Mesodermal cell (in vitro differentiated cells): Measurements from ENCODE around the gene ADCY3. TPM values are rescaled to one million over a fixed set of nuclear protein-coding genes. Genes with fewer than 3 reads are reported as not detected.

ENCODE experiments used
- H3K27ac ChIP-seq: 2 replicates; pipeline ENCODE4 v1.7.0; 2013; ENCODE audit warnings: mild to moderate bottlenecking, low read depth, low read length, moderate library complexity; ENCODE audit not compliant: severe bottlenecking
- H3K36me3 ChIP-seq: 2 replicates; pipeline ENCODE4 v1.7.1; 2013; ENCODE audit warnings: mild to moderate bottlenecking, low read length, moderate library complexity; ENCODE audit not compliant: control insufficient read depth, insufficient read depth
- H3K4me1 ChIP-seq: one replicate; pipeline ENCODE4 v1.7.1; 2013; ENCODE audit warnings: mild to moderate bottlenecking, low read length; ENCODE audit not compliant: insufficient read depth, control insufficient read depth, poor library complexity, severe bottlenecking
- H3K4me3 ChIP-seq: 2 replicates; pipeline ENCODE4 v1.7.0; 2013; ENCODE audit warnings: low read length, control low read depth, mild to moderate bottlenecking; ENCODE audit not compliant: insufficient read depth, poor library complexity, severe bottlenecking; ENCODE audit errors: extremely low read depth
- H3K9me3 ChIP-seq: 2 replicates; pipeline ENCODE4 v1.7.1; 2013; ENCODE audit warnings: mild to moderate bottlenecking, low read length, moderate library complexity; ENCODE audit not compliant: control insufficient read depth
- WGBS, 2 experiments: methylation state at CpG; one replicate each; pipeline ENCODE4 v1.1.5; 2013; ENCODE audit warnings: missing lambda C conversion rate in 2 of 2; ENCODE audit not compliant: insufficient coverage in 2 of 2; 5-methylcytosine and 5-hydroxymethylcytosine counted together
- polyA plus RNA-seq, 2 experiments: library from polyadenylated mRNA; stranded (reverse); fragments of 50-300 nt; gene quantifications; one replicate each; pipeline ENCODE4 v1.2.3, GENCODE V29; 2013

The ADCY3 gene
- 35.1 TPM for polyA plus RNA-seq (2013, experiment 1 of 2)
- 25.9 TPM for polyA plus RNA-seq (2013, experiment 2 of 2)

DNA sequence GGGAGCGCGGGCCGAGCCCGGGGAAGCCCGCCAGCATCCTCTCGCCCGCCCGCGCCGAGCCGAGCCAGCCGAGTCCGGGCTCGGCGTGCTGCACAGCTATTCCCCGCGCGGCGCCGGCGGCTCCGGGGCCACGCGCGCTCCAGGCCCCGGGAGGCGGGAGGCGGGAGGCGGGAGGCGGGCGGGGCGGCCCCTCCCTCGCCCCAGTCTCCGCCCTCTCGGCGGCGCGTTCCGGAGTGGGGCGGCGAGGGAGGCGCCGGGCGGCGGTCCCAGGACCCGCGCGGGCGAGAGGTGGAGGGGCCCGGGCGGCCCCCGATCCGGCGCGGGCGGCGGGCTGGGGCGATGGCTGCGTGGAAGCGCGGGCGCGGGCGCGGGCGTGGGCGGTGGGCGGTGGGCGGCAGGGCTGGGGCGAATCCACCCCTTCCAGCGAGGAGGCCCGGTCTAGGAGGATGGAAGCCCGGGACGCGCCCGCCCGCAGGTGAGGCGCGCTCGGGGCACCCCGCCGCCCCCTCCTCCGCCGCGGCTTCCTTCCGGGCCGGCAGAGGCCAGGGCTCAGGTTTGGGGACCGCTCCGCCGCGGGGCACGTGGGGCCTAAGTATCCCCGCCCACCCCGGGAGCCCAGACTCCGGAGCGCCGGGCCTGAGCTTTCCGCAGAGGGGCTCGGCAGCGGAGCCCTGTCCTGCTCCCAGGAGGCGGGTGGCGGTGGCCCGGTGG lies at the start of gene ADCY3:
Gene ADCY3 (minus strand): TSS at position 140 of the 711 bp plus-strand sequence. CDS start 1,250 bp downstream, outside the sequence.
- H3K36me3 ChIP-seq: peaks cover 12% of the 10 kb centered on the region
- whole genome bisulfite sequencing, 2 experiments: 0 to 1% methylated on average over 29 to 71 of the region's 103 CpGs
- H3K4me1 ChIP-seq: peaks cover 5% of the 10 kb centered on the region
- peak within 1 kb of the TSS; percentile 46 for H3K4me3 ChIP-seq
- H3K9me3 ChIP-seq: no peaks in the 10 kb centered on the region
- H3K27ac ChIP-seq: no peak within 1 kb of the TSS

DNA sequence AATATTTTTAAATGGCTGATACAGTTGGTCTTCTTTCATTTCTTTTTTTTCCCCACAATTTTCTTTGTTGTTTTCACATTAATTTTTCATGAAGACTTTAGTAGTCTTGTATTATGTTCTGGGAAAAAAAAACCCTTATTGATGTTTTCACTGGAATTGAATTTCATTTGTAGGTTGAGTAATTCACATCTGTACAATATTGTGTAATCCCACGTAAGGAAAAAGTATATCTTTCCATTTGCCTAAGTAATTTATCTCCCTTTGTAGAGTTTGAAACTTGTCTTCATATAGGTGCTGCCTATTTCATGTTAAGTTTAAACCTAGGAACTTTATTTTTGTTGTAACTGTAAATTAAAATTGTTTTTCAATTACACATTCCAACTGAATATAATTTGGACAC lies 49.7 kb upstream of the ADCY3 start:
- no CpG with 5 or more reads among the region's 1 CpG for WGBS, 2 experiments
- H3K9me3 ChIP-seq: no peaks in the 10 kb centered on the region
- no peak overlapping the region for H3K27ac ChIP-seq
- no peak overlapping the region for H3K4me3 ChIP-seq
- H3K4me1 ChIP-seq: no peaks in the 10 kb centered on the region
- H3K36me3 ChIP-seq: peaks cover 20% of the 10 kb centered on the region

DNA sequence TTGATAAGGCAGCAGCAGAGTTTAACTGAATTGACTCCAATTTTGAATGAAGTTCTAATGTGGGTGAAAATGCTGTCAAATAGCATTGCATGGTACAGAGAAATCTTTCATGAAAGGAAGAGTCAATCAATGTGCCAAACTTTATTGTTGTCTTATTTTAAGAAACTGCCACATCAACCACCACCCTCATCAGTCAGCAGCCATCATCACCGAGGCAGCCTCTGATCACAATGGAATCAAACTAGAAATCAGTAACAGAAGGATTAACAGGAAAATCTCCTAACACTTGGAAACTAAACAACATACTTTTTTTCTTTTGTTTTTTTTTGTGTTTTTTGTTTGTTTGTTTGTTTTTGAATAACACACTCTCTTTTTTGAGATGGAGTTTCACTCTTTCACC lies 41.9 kb upstream of the ADCY3 start:
- Histone ChIP-seq H3K36me3 (peaks cover 56% of the 10 kb centered on the region), H3K4me1 (no peaks in the 10 kb centered on the region), H3K9me3 (no peaks in the 10 kb centered on the region), H3K27ac (no peak overlapping the region), H3K4me3 (no peak overlapping the region)
- 90% methylated on average over 1 of the region's 1 CpG; no CpG with 5 or more reads in 1 of the 2 experiments for WGBS, 2 experiments

DNA sequence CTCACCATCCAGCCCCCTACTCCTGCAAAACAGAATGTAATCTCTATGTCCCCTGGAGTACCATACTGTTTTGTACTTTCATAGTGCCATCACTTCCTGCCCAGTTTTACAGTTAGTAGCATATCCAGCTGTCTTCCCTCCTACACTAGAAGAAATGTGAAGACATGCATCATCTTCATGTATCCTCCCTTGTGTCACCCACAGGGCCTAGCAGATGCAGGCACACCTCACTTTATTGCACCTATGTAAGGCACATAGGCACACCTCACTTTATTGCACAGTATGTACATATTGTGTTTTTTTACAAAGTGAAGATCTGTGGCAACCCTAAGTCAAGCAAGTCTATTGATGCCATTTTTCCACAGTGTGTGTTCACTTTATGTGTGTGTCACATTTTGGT lies 39.7 kb upstream of the ADCY3 start:
- no peak overlapping the region for H3K27ac ChIP-seq
- H3K4me1 ChIP-seq: no peaks in the 10 kb centered on the region
- peaks cover 61% of the 10 kb centered on the region for H3K36me3 ChIP-seq

DNA sequence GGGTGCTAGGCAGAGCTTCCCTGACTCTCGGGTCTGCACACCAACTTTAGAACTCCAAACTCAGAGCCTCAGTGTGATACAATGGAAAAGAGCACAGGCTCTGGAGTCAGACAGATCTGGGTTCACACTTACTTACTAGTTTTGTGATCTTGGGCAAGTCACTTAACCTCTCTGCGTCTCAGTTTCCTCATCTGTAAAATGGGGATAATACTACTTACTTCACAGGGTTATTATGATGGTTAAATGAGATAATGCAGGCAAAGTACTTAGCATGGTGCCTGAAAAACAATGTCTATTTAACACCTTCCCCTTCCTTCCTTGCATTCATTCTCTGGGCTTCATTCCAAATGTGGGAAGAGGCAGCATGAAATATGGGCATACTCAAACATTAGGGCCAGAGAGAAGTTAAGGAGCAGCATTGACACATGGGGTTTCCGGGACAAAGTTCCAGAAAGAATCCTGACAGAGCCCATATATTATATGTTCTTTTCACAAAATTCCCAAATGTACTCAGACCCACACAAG lies 38.4 kb upstream of the ADCY3 start:
- Histone ChIP-seq H3K4me3 (no peak overlapping the region), H3K4me1 (no peaks in the 10 kb centered on the region), H3K27ac (no peak overlapping the region), H3K36me3 (peaks cover 62% of the 10 kb centered on the region), H3K9me3 (peaks cover 9% of the 10 kb centered on the region)
- 100% methylated on average over 1 of the region's 3 CpGs; no CpG with 5 or more reads in 1 of the 2 experiments for WGBS, 2 experiments

More for the DNA sequence above, 39.7 kb upstream of the ADCY3 start:
- Histone ChIP-seq H3K4me3 (no peak overlapping the region), H3K9me3 (peaks cover 9% of the 10 kb centered on the region)

DNA sequence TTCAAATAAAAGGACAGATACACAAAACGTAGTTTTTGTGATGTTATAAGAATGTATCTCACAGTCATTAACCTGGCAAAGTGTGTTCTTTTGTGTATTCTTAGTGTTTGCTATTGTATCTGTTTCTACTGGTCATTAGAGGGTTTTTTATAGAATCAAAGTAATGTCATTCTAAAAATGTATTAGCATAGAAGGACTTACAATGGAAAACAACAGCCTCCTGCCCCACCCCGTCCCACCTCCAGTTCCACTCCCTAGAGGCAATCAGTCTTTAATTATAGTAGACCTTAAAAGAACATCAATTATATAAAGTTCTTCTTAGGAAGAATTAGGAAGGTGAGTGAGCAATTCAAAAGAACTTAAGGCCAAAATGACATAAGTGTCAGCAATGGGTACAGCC lies 37.9 kb upstream of the ADCY3 start:
- Histone ChIP-seq H3K4me1 (no peaks in the 10 kb centered on the region), H3K27ac (no peak overlapping the region), H3K9me3 (peaks cover 9% of the 10 kb centered on the region), H3K36me3 (peaks cover 58% of the 10 kb centered on the region), H3K4me3 (no peak overlapping the region)
- no CpG with 5 or more reads among the region's 2 CpGs for WGBS, 2 experiments

DNA sequence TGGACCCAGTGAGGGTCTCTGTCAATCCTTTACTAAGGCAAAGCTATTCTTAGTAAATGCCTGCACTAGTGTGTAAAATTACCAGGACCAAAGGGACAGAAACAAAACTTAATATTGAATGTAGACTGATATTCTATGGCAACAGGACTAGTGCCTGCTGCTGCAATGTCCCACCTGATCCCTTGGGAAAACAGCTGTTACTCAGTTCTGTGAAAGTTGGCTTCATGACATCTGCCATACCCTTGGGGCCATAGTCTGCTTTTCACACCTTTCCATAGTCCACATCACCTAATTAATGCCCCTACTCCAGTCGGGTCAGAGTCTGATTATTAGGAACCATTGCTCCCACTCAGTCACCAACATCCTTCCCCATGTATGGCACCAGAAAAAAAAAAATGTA lies 37.2 kb upstream of the ADCY3 start:
- WGBS, 2 experiments: no CpG with 5 or more reads among the region's 1 CpG
- H3K36me3 ChIP-seq: peaks cover 53% of the 10 kb centered on the region

DNA sequence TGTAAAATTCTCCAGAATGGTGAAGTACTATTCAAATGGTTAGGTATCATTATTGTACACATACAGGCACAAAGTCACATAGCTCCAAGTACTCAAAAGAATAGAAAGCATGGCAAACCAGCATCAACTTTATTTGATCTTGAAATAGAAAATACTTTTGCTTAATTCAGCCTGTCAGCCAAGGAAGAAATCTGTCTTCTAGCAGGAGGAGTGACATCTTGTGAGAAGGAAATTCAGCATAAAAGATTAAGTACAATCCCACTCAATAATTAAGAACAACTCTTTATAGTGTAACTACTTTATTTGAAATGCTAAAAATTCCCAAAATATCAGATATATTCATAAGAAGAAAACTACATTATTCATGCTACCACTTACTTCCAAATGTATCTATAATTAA lies 35.9 kb upstream of the ADCY3 start:
- H3K36me3 ChIP-seq: peaks cover 49% of the 10 kb centered on the region
- no peak overlapping the region for H3K4me3 ChIP-seq
- H3K4me1 ChIP-seq: no peaks in the 10 kb centered on the region
- H3K27ac ChIP-seq: no peak overlapping the region
- H3K9me3 ChIP-seq: peaks cover 9% of the 10 kb centered on the region

More for the DNA sequence above, 37.2 kb upstream of the ADCY3 start:
- Histone ChIP-seq H3K27ac (no peak overlapping the region), H3K4me1 (no peaks in the 10 kb centered on the region), H3K4me3 (no peak overlapping the region), H3K9me3 (peaks cover 9% of the 10 kb centered on the region)

DNA sequence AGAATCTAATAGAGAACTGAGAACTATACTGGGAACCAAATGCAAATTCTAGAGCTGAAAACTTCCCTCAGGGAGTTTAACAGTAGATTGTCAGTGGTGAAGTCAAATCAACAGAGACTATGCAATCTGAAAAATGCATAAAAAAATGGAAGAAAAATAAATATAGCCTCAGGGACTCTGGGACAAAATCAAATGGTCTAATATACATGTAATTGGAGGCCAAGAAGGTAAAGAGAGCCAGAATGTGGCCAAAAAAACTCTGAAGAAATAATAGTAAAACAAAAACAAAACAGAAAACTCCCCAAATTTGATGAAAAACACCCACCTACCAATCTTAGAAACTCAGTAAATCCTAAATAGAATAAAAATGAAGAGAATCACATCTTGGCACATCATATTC lies 35.2 kb upstream of the ADCY3 start:
- H3K4me1 ChIP-seq: no peaks in the 10 kb centered on the region
- no peak overlapping the region for H3K27ac ChIP-seq
- H3K36me3 ChIP-seq: peaks cover 51% of the 10 kb centered on the region

DNA sequence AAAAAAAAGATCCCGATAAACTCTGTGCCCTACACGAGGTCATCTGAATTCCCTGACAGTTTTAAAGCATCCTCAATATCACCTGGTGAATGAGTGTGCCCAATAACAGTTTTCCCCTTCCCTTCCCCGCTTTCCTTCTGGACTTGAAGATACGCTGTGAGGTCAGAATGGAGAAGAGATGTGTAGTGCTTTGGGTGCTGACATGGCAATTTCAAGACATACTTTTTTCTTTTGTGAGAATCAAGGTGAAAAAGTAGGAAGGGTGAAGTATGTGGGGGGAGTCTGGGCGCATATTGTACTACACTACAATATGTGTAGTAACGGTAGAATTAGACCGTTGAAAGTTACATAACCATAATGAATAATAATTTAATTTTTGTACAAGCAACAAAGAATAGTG lies 30.1 kb upstream of the ADCY3 start:
- 93% methylated on average over 2 of the region's 7 CpGs; no CpG with 5 or more reads in 1 of the 2 experiments for WGBS, 2 experiments
- Histone ChIP-seq H3K36me3 (peaks cover 47% of the 10 kb centered on the region), H3K9me3 (peaks cover under 1% of the 10 kb centered on the region)

More for the DNA sequence above, 35.2 kb upstream of the ADCY3 start:
- Histone ChIP-seq H3K9me3 (peaks cover 9% of the 10 kb centered on the region), H3K4me3 (no peak overlapping the region)

DNA sequence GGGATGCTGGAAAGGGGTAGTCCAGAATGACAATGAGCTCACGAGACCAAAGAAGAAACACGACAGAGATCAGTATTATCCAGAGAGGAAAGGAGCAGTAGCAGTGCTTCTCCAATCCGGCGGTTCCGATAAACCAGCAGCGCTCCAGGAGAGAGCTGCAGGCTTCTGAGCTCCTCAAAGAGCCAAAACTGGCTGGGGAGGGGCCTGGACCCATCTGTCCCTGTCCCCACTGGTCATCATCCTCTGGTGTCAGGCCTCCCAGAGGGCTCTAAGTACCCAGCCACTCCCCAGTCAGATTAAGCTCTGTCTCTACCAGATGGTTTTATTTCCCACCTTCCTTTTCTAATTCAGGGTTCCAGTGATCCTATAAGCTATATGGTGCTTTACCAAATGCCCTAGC lies 28.5 kb upstream of the ADCY3 start:
- no peak overlapping the region for H3K4me3 ChIP-seq
- H3K36me3 ChIP-seq: peaks cover 37% of the 10 kb centered on the region
- H3K4me1 ChIP-seq: no peaks in the 10 kb centered on the region
- H3K27ac ChIP-seq: no peak overlapping the region
- no peaks in the 10 kb centered on the region for H3K9me3 ChIP-seq
- 93 to 99% methylated on average over 6 of the region's 6 CpGs for WGBS, 2 experiments

More for the DNA sequence above, 30.1 kb upstream of the ADCY3 start:
- Histone ChIP-seq H3K27ac (no peak overlapping the region), H3K4me3 (no peak overlapping the region), H3K4me1 (no peaks in the 10 kb centered on the region)
